Pulmonary artery endothelial cell (primary cell): Measurements from ENCODE around the gene FNIP2. TPM values are rescaled to one million over a fixed set of nuclear protein-coding genes. Genes with fewer than 3 reads are reported as not detected.
"Not testable (repeated sequence)": the region's sequence is repeated elsewhere in the genome, so short reads cannot be mapped to it uniquely, and the experiment has no call there.

Experiments
- DNase-seq: peaks from one replicate; pipeline ENCODE4 v3.0.0-alpha.2; 2011; ENCODE audit warnings: low read depth, low spot score
- total RNA-seq: library from RNA; depleted of rRNA; stranded (reverse); fragments of >200 nt; gene quantifications from 2 replicates; pipeline ENCODE4 v1.2.3, GENCODE V29; 2014

FNIP2 gene
- total RNA-seq, 1 donor from 2014 or later, result 13.0 TPM

GRCh38 chr4:158956345-158956744 is 187.5 kb downstream of the FNIP2 start:
- not testable (repeated sequence) for DNase-seq

- DNase-seq, result not testable (repeated sequence)
These were observed 188.1 kb downstream of the FNIP2 start for GRCh38 chr4:158956918-158957317.

Other genes starting within 250 kb of the FNIP2 start
- not detected in 2 replicates for gene RXFP1, start 247.1 kb upstream of the FNIP2 start, total RNA-seq
- 14.7 and 16.4 TPM in 2 replicates for gene C4orf46, start 97.1 kb upstream of the FNIP2 start, total RNA-seq
- 15.9 and 20.3 TPM in 2 replicates for gene ETFDH, start 96.7 kb upstream of the FNIP2 start, total RNA-seq
- gene PPID, start 45.6 kb upstream of the FNIP2 start, total RNA-seq, result 21.8 and 41.9 TPM in 2 replicates